ENCODE measurements around the gene KRT33A. TPM values are rescaled to one million over a fixed set of nuclear protein-coding genes. Genes with fewer than 3 reads are reported as not detected.

KRT33A gene
- total RNA-seq, 2 experiments from 2014 or later = not detected

- Histone ChIP-seq H3K36me3 (ENCODE audit: insufficient read depth, low read length) (no peaks in the 10 kb centered on the region), H3K4me3 (ENCODE audit: low read length) (no peak overlapping the region), H3K9me3 (ENCODE audit: control insufficient read depth in 1 of 2, insufficient read depth in 1 of 2, low read length in 2 of 2) (no peaks in the 10 kb centered on the region), H3K27me3 (ENCODE audit: control insufficient read depth in 1 of 2, insufficient read depth in 2 of 2, low read length in 2 of 2) (no peaks in the 10 kb centered on the region), H3K27ac (ENCODE audit: low read depth in 1 of 2, low read length in 2 of 2) (no peak overlapping the region), H3K4me1 (ENCODE audit: insufficient read depth, low read length) (peaks cover 54% of the 10 kb centered on the region)
- no peaks in the 10 kb centered on the region for H3K27me3 Mint-ChIP-seq
- H3K27ac Mint-ChIP-seq = peak overlapping the region; percentile 89
- H3K9me3 Mint-ChIP-seq = peaks cover 7% of the 10 kb centered on the region
- peaks cover 59% of the 10 kb centered on the region for H3K4me1 Mint-ChIP-seq (ENCODE audit: low read depth)
- no peaks in the 10 kb centered on the region for H3K36me3 Mint-ChIP-seq (ENCODE audit: low read depth)
- TF ChIP-seq CTCF (IDR thresholded peaks at IDR 0.05) = peak; percentile 88
- ChIA-PET CTCF (interaction anchor here (0.6 to 3.4 kb wide), 20 partner anchors 9 to 360 kb away, joined by 3 to 23 read pairs (median 4); partner anchors contain the start of genes KRT39 and KRTAP16-1), POLR2A (interaction anchor here (0.6 to 2.6 kb wide), 7 partner anchors 10 to 667 kb away, joined by 3 to 38 read pairs (median 4); partner anchors contain the start of gene KRTAP16-1)
- DNase-seq (peak in 4 of 14 experiments; percentile 33 to 75 (median 70)), ATAC-seq (ENCODE audit: poor library complexity) (peak; percentile 87)
- H3K4me3 Mint-ChIP-seq = peak overlapping the region; percentile 23
- intact Hi-C loops (cut with DNase I, micrococcal nuclease) = loop anchor here (1.0 to 10.0 kb wide), 12 partner anchors 14 to 520 kb away; partner anchors contain the start of genes KRTAP4-12 (in 1 of the 2), KRTAP4-16 (in 1 of the 2) and KRTAP9-3 (in 1 of the 2)
These were observed 28.3 kb downstream of the KRT33A start for GRCh38 chr17:41322094-41322902.

GRCh38 chr17:41318231-41318630, 32.4 kb downstream of the KRT33A start:
- peaks cover 32% of the 10 kb centered on the region for H3K4me1 Mint-ChIP-seq (ENCODE audit: low read depth)
- no peak overlapping the region for H3K4me3 ChIP-seq (ENCODE audit: low read length)
- no peaks in the 10 kb centered on the region for H3K36me3 ChIP-seq (ENCODE audit: insufficient read depth, low read length)
- no peak overlapping the region for H3K4me3 Mint-ChIP-seq
- no peak overlapping the region for H3K27ac Mint-ChIP-seq
- peaks cover 7% of the 10 kb centered on the region for H3K9me3 Mint-ChIP-seq
- H3K27me3 ChIP-seq (ENCODE audit: control insufficient read depth in 1 of 2, insufficient read depth in 2 of 2, low read length in 2 of 2) = no peaks in the 10 kb centered on the region
- no peak overlapping the region for H3K27ac ChIP-seq (ENCODE audit: low read depth in 1 of 2, low read length in 2 of 2)
- intact Hi-C loops (cut with DNase I, micrococcal nuclease) = loop anchor here in 1 of 2 experiments (1.0 kb wide), 1 partner anchor 20 kb away; no protein-coding TSS in a partner anchor
- TF ChIP-seq CTCF (IDR thresholded peaks at IDR 0.05) = no peak
- no peaks in the 10 kb centered on the region for H3K36me3 Mint-ChIP-seq (ENCODE audit: low read depth)
- H3K9me3 ChIP-seq (ENCODE audit: control insufficient read depth in 1 of 2, insufficient read depth in 1 of 2, low read length in 2 of 2) = no peaks in the 10 kb centered on the region
- ATAC-seq (ENCODE audit: poor library complexity) (no peak), DNase-seq (no peak)
- peaks cover 13% of the 10 kb centered on the region for H3K4me1 ChIP-seq (ENCODE audit: insufficient read depth, low read length)
- no peaks in the 10 kb centered on the region for H3K27me3 Mint-ChIP-seq
- ChIA-PET CTCF (no interaction called here), POLR2A (interaction anchor here (2.6 kb wide), 1 partner anchor 10 kb away, joined by 6 read pairs; the partner anchor contains the start of gene KRTAP16-1)

DNA sequence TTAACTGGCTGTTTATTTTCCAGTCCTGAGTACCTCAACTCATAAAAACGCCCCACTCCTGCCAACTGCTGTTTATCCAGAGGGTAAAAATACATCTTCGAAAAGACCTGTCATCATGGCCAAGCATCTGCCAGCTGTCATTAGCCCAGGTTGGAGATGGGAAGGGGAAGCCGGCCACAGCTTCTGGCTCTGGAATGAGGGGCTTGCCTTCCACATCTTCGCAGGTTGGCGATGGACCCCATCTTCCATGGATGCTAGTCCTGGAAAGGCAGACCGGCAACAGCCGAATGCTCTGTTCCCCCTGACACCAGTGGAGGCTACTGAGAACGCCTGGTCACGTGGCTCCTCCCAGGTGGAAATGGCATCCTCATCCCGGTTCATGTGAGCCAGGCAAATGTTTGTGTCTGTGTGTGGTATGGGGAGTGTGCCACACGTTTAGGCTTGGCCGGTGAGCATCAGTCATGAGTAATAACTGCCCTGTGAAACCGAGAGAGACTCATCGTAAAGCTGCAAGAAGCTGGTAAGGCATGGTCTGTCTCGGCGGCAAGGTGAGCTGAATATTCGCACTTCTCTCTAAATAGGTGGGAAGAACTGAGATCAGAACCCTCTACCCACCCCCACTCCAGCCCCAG, 34.7 kb downstream of the KRT33A start:
- Histone ChIP-seq H3K9me3 (ENCODE audit: control insufficient read depth in 1 of 2, insufficient read depth in 1 of 2, low read length in 2 of 2) (no peaks in the 10 kb centered on the region), H3K27ac (ENCODE audit: low read depth in 1 of 2, low read length in 2 of 2) (no peak overlapping the region), H3K27me3 (ENCODE audit: control insufficient read depth in 1 of 2, insufficient read depth in 2 of 2, low read length in 2 of 2) (no peaks in the 10 kb centered on the region), H3K4me3 (ENCODE audit: low read length) (no peak overlapping the region), H3K4me1 (ENCODE audit: insufficient read depth, low read length) (peaks cover 12% of the 10 kb centered on the region), H3K36me3 (ENCODE audit: insufficient read depth, low read length) (no peaks in the 10 kb centered on the region)
- Mint-ChIP-seq H3K9me3 (peaks cover 9% of the 10 kb centered on the region), H3K4me1 (ENCODE audit: low read depth) (peaks cover 24% of the 10 kb centered on the region), H3K27ac (no peak overlapping the region), H3K27me3 (no peaks in the 10 kb centered on the region), H3K4me3 (no peak overlapping the region), H3K36me3 (ENCODE audit: low read depth) (no peaks in the 10 kb centered on the region)
- no peak for TF ChIP-seq CTCF (IDR thresholded peaks at IDR 0.05)
- POLR2A ChIA-PET = no interaction called here
- intact Hi-C loops (cut with DNase I, micrococcal nuclease) = no loop called here
- DNase-seq (no peak), ATAC-seq (ENCODE audit: poor library complexity) (no peak)
- CTCF ChIA-PET = no interaction called here

All from CD4-positive, alpha-beta T cell (primary cell).